Keratinocyte (primary cell): Measurements from ENCODE around the gene MRPS12. TPM values are rescaled to one million over a fixed set of nuclear protein-coding genes. Genes with fewer than 3 reads are reported as not detected.

Experiments used
- DNase-seq: peaks from one replicate; pipeline ENCODE4 v3.0.0-alpha.2; 2011; ENCODE audit warnings: low read depth, missing footprints, low spot score
- FAIRE-seq: peaks from 2 replicates; lab custom pipeline; 2011; peaks lifted over from hg19 to GRCh38; lab: Jason Lieb, UNC
- H2AFZ ChIP-seq: 2 replicates; pipeline ENCODE4 v1.6.0; 2012; ENCODE audit warnings: low read length, control low read depth, inconsistent platforms; ENCODE audit not compliant: control insufficient read depth
- H3K27ac ChIP-seq: 2 replicates; pipeline ENCODE4 v1.5.1; 2011; ENCODE audit warnings: low read length; ENCODE audit not compliant: control insufficient read depth, insufficient read depth
- H3K27me3 ChIP-seq: 3 replicates; pipeline ENCODE4 v1.6.0; 2011; ENCODE audit warnings: low read length; ENCODE audit not compliant: control insufficient read depth, insufficient read depth; ENCODE audit errors: extremely low read depth
- H3K36me3 ChIP-seq, 2 experiments: 2 replicates in 1 of 2; 3 replicates in 1 of 2; pipeline ENCODE4 v1.5.1; 2011; ENCODE audit warnings: low read length in 2 of 2, mild to moderate bottlenecking in 1 of 2; ENCODE audit not compliant: control insufficient read depth in 2 of 2, insufficient read depth in 2 of 2; ENCODE audit errors: extremely low read depth in 1 of 2
- H3K4me1 ChIP-seq: 3 replicates; pipeline ENCODE4 v1.5.1; 2011; ENCODE audit warnings: low read length; ENCODE audit not compliant: control insufficient read depth, insufficient read depth; ENCODE audit errors: extremely low read depth
- H3K4me2 ChIP-seq: 3 replicates; pipeline ENCODE4 v1.6.0; 2011; ENCODE audit warnings: low read depth, low read length; ENCODE audit not compliant: control insufficient read depth, insufficient read depth; ENCODE audit errors: extremely low read depth
- H3K4me3 ChIP-seq, 3 experiments: fragments of 200-600 bp in 1 of 3; sonication (generic) in 1 of 3; 2 replicates in 2 of 3; 3 replicates in 1 of 3; pipeline ENCODE4 v1.5.1; 2011 to 2016; ENCODE audit warnings: low read length in 3 of 3, mild to moderate bottlenecking in 3 of 3, control low read depth in 2 of 3, inconsistent platforms in 1 of 3, low read depth in 1 of 3, mixed read lengths in 1 of 3, mixed run types in 1 of 3, moderate library complexity in 1 of 3; ENCODE audit not compliant: control insufficient read depth in 2 of 3, insufficient read depth in 2 of 3; ENCODE audit errors: extremely low read depth in 1 of 3
- H3K79me2 ChIP-seq: 2 replicates; pipeline ENCODE4 v1.6.0; 2012; ENCODE audit warnings: low read length; ENCODE audit not compliant: control insufficient read depth, insufficient read depth
- H3K9ac ChIP-seq: 3 replicates; pipeline ENCODE4 v1.6.0; 2011; ENCODE audit warnings: low read length; ENCODE audit not compliant: control insufficient read depth, insufficient read depth; ENCODE audit errors: extremely low read depth
- H3K9me1 ChIP-seq: 3 replicates; pipeline ENCODE4 v1.6.0; 2011; ENCODE audit warnings: low read length; ENCODE audit not compliant: control insufficient read depth, insufficient read depth; ENCODE audit errors: extremely low read depth
- H3K9me3 ChIP-seq: 2 replicates; pipeline ENCODE4 v1.5.1; 2012; ENCODE audit warnings: low read depth, low read length; ENCODE audit not compliant: control insufficient read depth
- H4K20me1 ChIP-seq: 3 replicates; pipeline ENCODE4 v1.6.0; 2011; ENCODE audit warnings: low read length; ENCODE audit not compliant: control insufficient read depth, insufficient read depth; ENCODE audit errors: extremely low read depth
- EZH2 ChIP-seq: IDR thresholded peaks from one replicate; pipeline ENCODE4 v1.6.1; 2012; ENCODE audit warnings: inconsistent platforms, mild to moderate bottlenecking, low read length, moderate library complexity
- dilution Hi-C: fragments of 300-500 bp; cut with MboI; formaldehyde crosslinking; loops from one replicate; pipeline ENCODE4 v1.7.0; 2020; ENCODE audit warnings: low sequenced_read_pairs; ENCODE audit not compliant: extremely low pct_ligation_motif_present
- polyA plus RNA-seq, 5 experiments: library from polyadenylated mRNA; depleted of rRNA in 3 of 5; stranded (reverse) in 3 of 5; stranded (forward) in 1 of 5; unstranded in 1 of 5; fragments of >200 nt; gene quantifications; 1 replicate in 1 of 5; 2 replicates in 3 of 5; 3 replicates in 1 of 5; pipeline versions ENCODE4 v1.2.1 to v1.2.3, GENCODE V29; 2011 to 2012; ENCODE audit warnings: missing spikeins in 2 of 5, low read depth in 1 of 5, low replicate concordance in 1 of 5
- TF ChIP-seq, protein P1 (sequence below), 3 experiments: IDR thresholded peaks in 1 of 3; conservative IDR thresholded peaks in 1 of 3; optimal IDR thresholded peaks in 1 of 3; 2 replicates in 2 of 3; 3 replicates in 1 of 3; pipeline versions ENCODE3 to v1.5.1; 2011; ENCODE audit warnings: low read length in 3 of 3, mild to moderate bottlenecking in 3 of 3, moderate library complexity in 2 of 3, control low read depth in 1 of 3, inconsistent platforms in 1 of 3; ENCODE audit not compliant: insufficient read depth in 2 of 3; ENCODE audit errors: extremely low read depth in 1 of 3

The MRPS12 gene
- polyA plus RNA-seq, 1 donor (not counting 4 experiments of a cell fraction or from before 2014, with no cell fraction given) = 37.7 TPM

DNA sequence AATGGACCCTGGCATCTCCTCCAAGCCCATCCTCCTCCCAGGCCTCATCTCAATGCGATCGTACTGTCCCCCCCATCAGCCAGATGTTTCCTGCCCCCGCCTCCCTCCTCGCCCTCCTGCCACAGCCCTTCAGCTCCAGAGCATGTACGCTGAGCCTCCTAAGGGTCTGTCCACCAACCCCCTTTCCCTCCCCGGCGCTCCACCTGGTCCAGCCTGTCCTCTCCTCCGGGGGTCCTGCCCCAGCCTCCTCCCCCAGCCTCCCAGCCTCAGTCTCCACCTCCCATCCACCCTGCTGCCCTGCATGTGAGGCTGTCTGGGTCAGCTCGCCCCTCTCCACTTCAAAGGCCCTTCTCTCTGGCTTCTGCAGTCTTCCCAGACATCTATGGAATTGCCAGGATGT lies 35.8 kb upstream of the MRPS12 start:
- Histone ChIP-seq H3K4me2 (no peak overlapping the region), H3K79me2 (peaks cover 9% of the 10 kb centered on the region), H3K27me3 (no peaks in the 10 kb centered on the region), H2AFZ (no peak overlapping the region), H3K27ac (no peak overlapping the region), H4K20me1 (no peaks in the 10 kb centered on the region), H3K9me3 (no peaks in the 10 kb centered on the region), H3K4me1 (peaks cover 14% of the 10 kb centered on the region), H3K4me3 (no peak overlapping the region), H3K36me3 (peaks cover 0 to 3% of the 10 kb centered on the region in 2 experiments), H3K9ac (no peak overlapping the region), H3K9me1 (no peaks in the 10 kb centered on the region)
- dilution Hi-C loops = no loop called here
- TF ChIP-seq, protein P1, sequence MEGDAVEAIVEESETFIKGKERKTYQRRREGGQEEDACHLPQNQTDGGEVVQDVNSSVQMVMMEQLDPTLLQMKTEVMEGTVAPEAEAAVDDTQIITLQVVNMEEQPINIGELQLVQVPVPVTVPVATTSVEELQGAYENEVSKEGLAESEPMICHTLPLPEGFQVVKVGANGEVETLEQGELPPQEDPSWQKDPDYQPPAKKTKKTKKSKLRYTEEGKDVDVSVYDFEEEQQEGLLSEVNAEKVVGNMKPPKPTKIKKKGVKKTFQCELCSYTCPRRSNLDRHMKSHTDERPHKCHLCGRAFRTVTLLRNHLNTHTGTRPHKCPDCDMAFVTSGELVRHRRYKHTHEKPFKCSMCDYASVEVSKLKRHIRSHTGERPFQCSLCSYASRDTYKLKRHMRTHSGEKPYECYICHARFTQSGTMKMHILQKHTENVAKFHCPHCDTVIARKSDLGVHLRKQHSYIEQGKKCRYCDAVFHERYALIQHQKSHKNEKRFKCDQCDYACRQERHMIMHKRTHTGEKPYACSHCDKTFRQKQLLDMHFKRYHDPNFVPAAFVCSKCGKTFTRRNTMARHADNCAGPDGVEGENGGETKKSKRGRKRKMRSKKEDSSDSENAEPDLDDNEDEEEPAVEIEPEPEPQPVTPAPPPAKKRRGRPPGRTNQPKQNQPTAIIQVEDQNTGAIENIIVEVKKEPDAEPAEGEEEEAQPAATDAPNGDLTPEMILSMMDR (optimal IDR thresholded peaks at IDR 0.05 in 1 of 3, IDR thresholded peaks at IDR 0.05 in 1 of 3, conservative IDR thresholded peaks at IDR 0.05 in 1 of 3; ENCODE audit: extremely low read depth in 1 of 3, insufficient read depth in 2 of 3, low read length in 3 of 3) = no peak
- no peak for TF ChIP-seq EZH2
- no peak for DNase-seq
- FAIRE-seq = no peak

DNA sequence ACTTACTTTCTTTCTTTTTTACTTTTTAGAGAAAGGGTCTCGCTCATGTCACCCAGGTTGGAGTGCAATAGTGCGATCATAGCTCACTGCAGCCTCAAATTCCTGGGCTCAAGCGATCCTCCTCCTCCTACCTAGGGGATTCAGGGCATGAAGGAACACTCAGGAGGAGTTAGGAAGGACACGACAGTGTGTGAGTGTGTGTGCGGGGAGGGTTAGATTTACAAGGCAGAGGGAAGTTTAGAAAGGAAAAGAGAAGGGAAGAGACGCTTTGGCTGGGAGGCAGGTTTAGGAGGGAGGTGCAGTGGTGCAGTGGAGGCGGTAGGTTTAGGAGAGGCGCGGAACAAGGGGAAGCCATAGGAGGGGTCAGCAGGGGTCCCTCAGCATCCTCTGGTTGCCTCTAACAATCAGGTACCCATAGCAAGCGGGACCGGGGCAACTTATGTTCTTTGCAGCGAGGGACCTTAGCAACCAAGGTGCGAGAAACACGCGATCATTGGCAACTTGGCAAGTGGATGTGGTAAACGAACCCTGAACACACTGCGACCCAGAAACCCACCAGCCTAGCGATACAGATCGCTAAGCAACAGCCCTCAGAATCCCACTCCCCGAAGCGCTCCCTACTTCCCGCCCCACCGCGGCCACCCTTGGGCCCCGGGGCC lies 31.8 kb upstream of the MRPS12 start:
- H3K27ac ChIP-seq = peak overlapping the region; percentile 97
- H3K4me3 ChIP-seq = peak overlapping the region; percentile 80 to 98 (median 85)
- H3K9ac ChIP-seq = peak overlapping the region; percentile 98
- H3K79me2 ChIP-seq = peaks cover 28% of the 10 kb centered on the region
- TF ChIP-seq, protein P1 (optimal IDR thresholded peaks at IDR 0.05 in 1 of 3, IDR thresholded peaks at IDR 0.05 in 1 of 3, conservative IDR thresholded peaks at IDR 0.05 in 1 of 3; ENCODE audit: extremely low read depth in 1 of 3, insufficient read depth in 2 of 3, low read length in 3 of 3) = no peak
- TF ChIP-seq EZH2 = no peak
- FAIRE-seq (no peak), DNase-seq (no peak)
- no peaks in the 10 kb centered on the region for H3K27me3 ChIP-seq
- no peaks in the 10 kb centered on the region for H3K9me3 ChIP-seq
- dilution Hi-C loops = no loop called here
- H3K9me1 ChIP-seq = no peaks in the 10 kb centered on the region
- peaks cover 14% of the 10 kb centered on the region for H3K4me1 ChIP-seq
- peak overlapping the region; percentile 100 for H3K4me2 ChIP-seq
- peak overlapping the region; percentile 96 for H2AFZ ChIP-seq
- H4K20me1 ChIP-seq = no peaks in the 10 kb centered on the region
- no peaks in the 10 kb centered on the region for H3K36me3 ChIP-seq
